ENCODE data around the gene COX4I1.

The COX4I1 gene

GRCh38 chr16:85844169-85844481 is 44.6 kb downstream of the COX4I1 start:
- DNase-seq: no peak

GRCh38 chr16:85844786-85845185 is 45.3 kb downstream of the COX4I1 start:
- DNase-seq: no peak

GRCh38 chr16:85845266-85845665 is 45.8 kb downstream of the COX4I1 start:
- no peak for DNase-seq

- DNase-seq: no peak
Measured at GRCh38 chr16:85846461-85846860, 47.0 kb downstream of the COX4I1 start.

DNA sequence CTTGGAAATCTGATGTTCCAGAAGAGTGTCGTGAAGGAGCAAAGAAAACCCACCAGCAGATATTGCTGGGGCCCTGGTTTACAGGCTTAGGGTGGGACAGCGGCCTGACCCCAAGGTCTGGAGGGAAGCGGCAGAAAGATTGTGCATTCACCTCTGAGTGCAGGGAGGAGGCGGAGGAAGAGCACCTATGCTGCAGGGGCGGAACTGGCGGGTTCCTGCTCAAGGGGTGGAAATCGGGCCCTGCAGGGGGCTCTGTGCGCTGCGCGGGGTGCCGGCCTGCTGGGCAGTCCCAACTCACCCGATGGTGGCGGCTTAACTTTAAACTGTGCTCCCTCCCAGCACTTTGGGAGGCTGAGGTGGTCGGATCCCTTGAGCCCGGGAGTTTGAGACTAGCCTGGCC is 47.5 kb downstream of the COX4I1 start:
- DNase-seq: no peak

- no peak for DNase-seq
Measured at GRCh38 chr16:85847681-85848601, 48.4 kb downstream of the COX4I1 start.

DNA sequence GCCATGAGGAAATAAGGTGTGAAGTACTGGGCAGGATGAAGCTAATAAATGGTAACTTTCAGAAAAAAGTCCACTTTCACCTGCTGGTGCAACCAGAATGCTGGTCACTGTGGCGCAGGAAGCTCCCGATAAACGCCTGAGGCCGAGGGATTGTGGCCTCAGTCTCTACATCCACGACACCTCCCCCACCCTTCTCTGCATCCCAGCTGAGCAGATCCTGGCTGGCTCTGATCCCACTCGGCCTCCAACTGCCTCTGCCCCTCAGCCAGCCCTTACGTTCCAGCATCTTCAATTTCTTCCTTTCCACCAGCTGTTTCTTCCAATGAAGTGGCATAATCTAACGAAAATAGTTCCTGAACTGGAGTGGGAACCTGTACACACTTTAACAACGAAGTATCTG is 49.5 kb downstream of the COX4I1 start:
- DNase-seq: no peak

GRCh38 chr16:85849388-85849787 is 49.9 kb downstream of the COX4I1 start:
- DNase-seq: no peak

DNA sequence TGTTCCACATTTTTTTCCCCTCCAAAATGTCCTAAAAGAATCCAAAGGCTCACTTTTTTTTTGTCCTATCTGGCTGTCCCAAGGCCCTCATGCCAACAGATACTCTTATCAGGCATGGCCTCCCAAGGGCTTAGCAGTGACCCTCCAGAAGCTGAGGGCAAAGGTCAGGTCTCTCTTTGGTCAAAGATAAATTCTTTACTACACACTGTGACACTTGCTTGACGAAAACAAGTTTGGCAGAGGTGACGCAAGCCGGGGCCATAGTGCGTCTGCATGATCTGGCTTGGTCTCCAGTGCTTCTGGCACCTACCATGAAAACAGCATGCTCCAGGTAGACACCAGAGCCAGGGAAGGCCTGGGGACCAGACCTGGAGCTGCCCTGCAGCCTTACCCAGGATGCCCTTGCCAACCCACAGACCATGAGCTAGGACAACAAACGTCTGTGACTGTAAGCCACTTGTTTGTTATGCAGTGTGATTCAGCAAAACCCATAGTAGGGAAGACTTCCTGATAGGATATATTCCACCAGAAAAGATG is 50.9 kb downstream of the COX4I1 start:
- no peak for DNase-seq

DNA sequence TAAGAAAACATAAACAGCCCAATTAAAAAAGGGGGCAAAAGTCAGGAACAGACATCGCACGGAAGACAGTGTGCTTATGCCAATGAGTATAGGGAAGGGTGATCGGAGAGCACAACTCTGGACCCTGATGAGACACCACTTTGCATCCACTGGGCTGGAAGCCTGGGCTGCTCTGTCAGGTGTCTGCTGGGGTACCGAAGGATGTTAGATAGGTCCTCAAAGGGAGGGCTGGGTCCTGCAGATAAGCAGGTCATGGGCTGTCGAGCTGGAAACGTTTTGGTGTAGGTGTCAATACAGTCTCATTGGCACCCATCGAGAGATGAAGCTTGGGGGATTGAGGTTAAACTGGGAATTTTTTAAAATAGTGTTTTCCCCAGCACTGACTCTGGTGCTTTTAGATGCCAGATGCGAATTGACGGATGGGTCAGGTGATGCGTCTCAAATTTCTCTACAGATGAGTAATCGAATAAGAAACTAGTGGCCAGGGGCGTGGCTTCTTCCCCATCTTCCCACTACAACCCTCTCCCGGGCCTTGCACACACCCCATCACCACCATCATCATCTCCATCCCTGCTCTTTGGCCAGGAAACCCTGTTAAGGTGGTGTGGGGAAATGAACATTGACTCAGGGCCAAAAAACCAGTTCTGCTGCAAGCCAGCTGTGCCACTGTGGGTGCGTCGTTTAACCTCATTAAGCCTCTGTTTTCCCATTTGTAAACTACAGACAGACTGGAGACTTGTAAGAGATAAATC is 51.7 kb downstream of the COX4I1 start:
- DNase-seq: no peak

- DNase-seq: no peak
Measured at GRCh38 chr16:85853547-85854545, 54.4 kb downstream of the COX4I1 start.

DNA sequence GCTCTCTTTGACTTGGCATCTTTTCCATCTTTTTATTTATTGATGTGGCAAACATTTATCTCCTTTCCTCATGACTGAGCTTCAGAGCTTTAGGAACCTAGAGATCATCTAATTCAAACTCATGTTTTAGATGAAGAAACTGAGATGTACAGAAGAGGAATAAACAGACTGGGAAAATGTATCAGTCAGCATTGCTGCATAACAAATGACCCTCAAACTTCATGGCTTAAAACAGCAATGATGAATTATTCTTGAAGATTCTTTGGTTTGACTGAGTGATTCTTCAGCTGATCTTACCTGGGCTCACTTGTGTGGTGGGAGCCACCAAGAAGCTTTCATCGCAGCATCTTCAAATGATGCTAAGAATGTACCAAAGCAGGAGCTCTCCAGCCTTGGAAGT is 55.4 kb downstream of the COX4I1 start:
- DNase-seq: no peak

DNA sequence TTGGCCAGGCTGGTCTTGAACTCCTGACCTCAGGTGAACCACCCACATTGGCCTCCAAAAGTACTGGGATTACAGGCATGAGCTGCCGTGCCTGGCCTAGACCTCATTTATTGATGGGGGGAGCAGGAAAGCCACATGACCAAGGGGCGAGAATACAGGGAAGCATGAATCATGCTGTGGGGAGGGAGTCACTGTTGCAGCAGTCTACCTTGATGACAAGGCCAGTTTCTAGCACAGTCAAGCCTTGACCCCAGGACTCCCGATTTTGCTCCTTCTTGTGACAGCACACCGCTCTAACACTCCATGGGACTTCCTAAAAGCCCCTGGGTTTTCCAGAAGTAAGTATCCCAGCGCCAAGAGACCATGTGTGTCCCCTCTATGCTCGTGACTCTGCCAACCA is 56.6 kb downstream of the COX4I1 start:
- DNase-seq: no peak

- no peak for DNase-seq
Measured at GRCh38 chr16:85856585-85856984, 57.1 kb downstream of the COX4I1 start.

Measured in stimulated activated naive CD4-positive, alpha-beta T cell (primary cell).